HG03520 (cell line): ENCODE data around the gene LIPC.

Experiments
- ATAC-seq: cut with Tn5 transposase; IDR thresholded peaks from one replicate; pipeline ENCODE4 v1.9.1; 2021; ENCODE audit warnings: mild to moderate bottlenecking, moderate library complexity; ENCODE audit not compliant: unreplicated experiment

The LIPC gene

GRCh38 chr15:58549013-58549784 is 117.4 kb downstream of the LIPC start:
- no peak for ATAC-seq

- no peak for ATAC-seq
Observed at GRCh38 chr15:58549785-58550074, 117.9 kb downstream of the LIPC start.

- no peak for ATAC-seq
Observed at GRCh38 chr15:58551084-58551763, 119.4 kb downstream of the LIPC start.

GRCh38 chr15:58551764-58552504 is 120.1 kb downstream of the LIPC start:
- no peak for ATAC-seq

- ATAC-seq = no peak
Observed at GRCh38 chr15:58552505-58553364, 120.9 kb downstream of the LIPC start.

- no peak for ATAC-seq
Observed at GRCh38 chr15:58553365-58553918, 121.7 kb downstream of the LIPC start.

- ATAC-seq = no peak
Observed at GRCh38 chr15:58554758-58555157, 123.0 kb downstream of the LIPC start.

- no peak for ATAC-seq
Observed at GRCh38 chr15:58555162-58556027, 123.6 kb downstream of the LIPC start.

GRCh38 chr15:58556028-58556361 is 124.2 kb downstream of the LIPC start:
- no peak for ATAC-seq

GRCh38 chr15:58556541-58556940 is 124.8 kb downstream of the LIPC start:
- ATAC-seq = no peak

GRCh38 chr15:58558777-58559176 is 127.0 kb downstream of the LIPC start:
- no peak for ATAC-seq

- no peak for ATAC-seq
Observed at GRCh38 chr15:58559904-58560588, 128.3 kb downstream of the LIPC start.

GRCh38 chr15:58561321-58561720 is 129.5 kb downstream of the LIPC start:
- ATAC-seq = no peak

- no peak for ATAC-seq
Observed at GRCh38 chr15:58562135-58562534, 130.3 kb downstream of the LIPC start.

GRCh38 chr15:58564981-58565380 is 133.2 kb downstream of the LIPC start:
- ATAC-seq = no peak

GRCh38 chr15:58565619-58566018 is 133.8 kb downstream of the LIPC start:
- no peak for ATAC-seq

- no peak for ATAC-seq
Observed at GRCh38 chr15:58566029-58566428, 134.2 kb downstream of the LIPC start.

GRCh38 chr15:58568157-58568571 is 136.4 kb downstream of the LIPC start:
- ATAC-seq = no peak

GRCh38 chr15:58569455-58569854 is 137.7 kb downstream of the LIPC start:
- ATAC-seq = no peak
